Skeletal muscle tissue (tissue), 4 donors: ENCODE measurements around the gene STK35. TPM values are rescaled to one million over a fixed set of nuclear protein-coding genes. Genes with fewer than 3 reads are reported as not detected.
A peak's percentile ranks its signal among the peaks of the same experiment; 100 is the strongest.

ENCODE experiments used
- H3K27ac ChIP-seq: one replicate; pipeline ENCODE4 v1.7.0; 2013; ENCODE audit warnings: mild to moderate bottlenecking, low read depth, low read length, inconsistent platforms
- H3K27me3 ChIP-seq, 3 donors: one replicate each; pipeline ENCODE4 v1.7.0; 2013; ENCODE audit warnings: low read length in 3 of 3; ENCODE audit not compliant: control insufficient read depth in 3 of 3, insufficient read depth in 3 of 3
- H3K36me3 ChIP-seq, 3 donors: one replicate each; pipeline ENCODE4 v1.7.0; 2013; ENCODE audit warnings: low read length in 3 of 3; ENCODE audit not compliant: control insufficient read depth in 3 of 3, insufficient read depth in 3 of 3
- H3K4me1 ChIP-seq, 3 donors: one replicate each; pipeline ENCODE4 v1.7.0; 2013; ENCODE audit warnings: low read length in 3 of 3, mild to moderate bottlenecking in 3 of 3; ENCODE audit not compliant: control insufficient read depth in 3 of 3, insufficient read depth in 3 of 3
- H3K4me3 ChIP-seq, 3 donors: one replicate each; pipeline ENCODE4 v1.7.0; 2013; ENCODE audit warnings: low read length in 3 of 3
- H3K9ac ChIP-seq, 3 donors: one replicate each; pipeline ENCODE4 v1.7.0; 2013; ENCODE audit warnings: low read length in 3 of 3, mild to moderate bottlenecking in 3 of 3, moderate library complexity in 2 of 3, low read depth in 1 of 3
- H3K9me3 ChIP-seq, 3 donors: one replicate each; pipeline ENCODE4 v1.7.0; 2013; ENCODE audit warnings: low read length in 3 of 3; ENCODE audit not compliant: control insufficient read depth in 3 of 3
- total RNA-seq: library from RNA; depleted of rRNA; stranded (reverse); fragments of >200 nt; gene quantifications from one replicate; pipeline ENCODE4 v1.2.3, GENCODE V29; 2014
- donor health status: Osteomylitis.

STK35 gene
- total RNA-seq, 1 donor from 2014 or later: 7.8 TPM

DNA sequence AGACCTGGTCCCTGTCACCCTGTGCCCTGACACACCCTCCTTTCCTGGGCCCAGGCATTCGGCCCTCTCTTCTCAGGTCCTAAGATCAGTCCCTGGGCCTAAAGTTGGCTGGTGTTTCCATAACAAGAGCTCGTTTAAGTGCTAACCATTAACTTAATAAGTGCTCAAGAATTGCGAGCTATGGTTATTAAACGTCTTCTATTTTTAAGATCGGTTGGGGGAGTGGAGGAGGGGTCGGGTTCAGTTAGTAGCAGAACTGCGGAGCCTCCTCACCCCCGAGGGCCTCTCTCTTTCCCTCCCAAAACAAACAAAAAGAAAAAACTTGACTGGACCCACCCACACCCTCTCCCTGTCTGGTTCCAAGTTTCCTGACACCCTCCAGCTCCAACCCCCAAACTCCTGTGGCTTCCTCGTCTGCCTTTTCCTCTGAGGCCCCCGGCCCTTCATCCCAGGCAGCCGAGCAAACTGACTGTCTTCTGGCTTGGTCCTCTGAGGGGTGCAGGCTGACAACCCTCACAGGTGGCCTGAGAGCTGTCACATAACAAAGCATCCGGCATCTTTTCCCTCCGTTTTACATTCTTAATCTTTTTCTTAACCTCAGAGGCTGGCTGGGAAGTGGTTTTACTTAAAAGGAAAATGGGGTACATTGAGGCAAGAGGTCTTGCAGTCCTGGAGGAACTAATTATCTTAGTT lies 2.0 kb downstream of the STK35 start:
- peak overlapping the region; percentile 100 for H3K27ac ChIP-seq
- H3K4me1 ChIP-seq: peaks cover 44 to 61% (median 48%) of the 10 kb centered on the region in 3 donors
- H3K36me3 ChIP-seq: peaks cover 0 to 3% (median 3%) of the 10 kb centered on the region in 3 donors
- peak overlapping the region; percentile 92 to 98 (median 96) for H3K4me3 ChIP-seq
- H3K9me3 ChIP-seq: no peaks in the 10 kb centered on the region
- no peaks in the 10 kb centered on the region for H3K27me3 ChIP-seq
- H3K9ac ChIP-seq: peak overlapping the region; percentile 98 to 99 (median 99)

GRCh38 chr20:2104236-2104635 lies 2.6 kb downstream of the STK35 start:
- H3K4me3 ChIP-seq: peak overlapping the region; percentile 92 to 98 (median 96)
- H3K27me3 ChIP-seq: no peaks in the 10 kb centered on the region
- no peaks in the 10 kb centered on the region for H3K9me3 ChIP-seq
- peaks cover 0 to 3% (median 3%) of the 10 kb centered on the region in 3 donors for H3K36me3 ChIP-seq
- peak overlapping the region; percentile 98 to 99 (median 99) for H3K9ac ChIP-seq
- H3K4me1 ChIP-seq: peaks cover 51 to 68% (median 55%) of the 10 kb centered on the region in 3 donors
- H3K27ac ChIP-seq: peak overlapping the region; percentile 100

- H3K4me1 ChIP-seq: peaks cover 54 to 81% (median 68%) of the 10 kb centered on the region in 3 donors
Observed at GRCh38 chr20:2108498-2108897, 6.9 kb downstream of the STK35 start.

DNA sequence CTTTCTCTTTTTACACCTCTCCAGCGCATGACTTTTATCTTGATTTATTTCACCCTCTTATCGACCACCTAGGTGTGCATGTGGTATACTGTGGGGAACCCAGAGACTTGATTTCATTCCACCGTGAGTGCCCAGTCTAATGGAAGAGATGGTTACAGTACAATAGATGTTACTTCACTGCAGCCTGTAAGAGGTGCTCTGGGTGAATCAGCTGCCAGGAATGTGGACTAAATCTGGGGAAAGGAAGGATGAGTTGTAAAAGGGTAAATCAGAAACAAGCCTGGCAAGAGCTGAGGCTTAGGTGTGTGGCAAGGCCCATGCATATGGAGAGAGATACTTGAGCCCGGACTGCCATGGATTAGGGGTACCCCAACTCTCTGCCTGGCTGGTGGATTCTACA lies 7.4 kb downstream of the STK35 start:
- Histone ChIP-seq H3K4me1 (peaks cover 49 to 82% (median 66%) of the 10 kb centered on the region in 3 donors), H3K27me3 (no peaks in the 10 kb centered on the region), H3K36me3 (peaks cover 0 to 3% (median 2%) of the 10 kb centered on the region in 3 donors), H3K4me3 (no peak overlapping the region), H3K9me3 (no peaks in the 10 kb centered on the region), H3K9ac (peak overlapping the region in 1 of 3 donors; percentile 18), H3K27ac (peak overlapping the region; percentile 67)

More at GRCh38 chr20:2108498-2108897, 6.9 kb downstream of the STK35 start:
- Histone ChIP-seq H3K9ac (peak overlapping the region in 1 of 3 donors; percentile 20), H3K36me3 (peaks cover 0 to 3% (median 2%) of the 10 kb centered on the region in 3 donors), H3K4me3 (no peak overlapping the region), H3K9me3 (no peaks in the 10 kb centered on the region), H3K27me3 (no peaks in the 10 kb centered on the region), H3K27ac (peak overlapping the region; percentile 67)

DNA sequence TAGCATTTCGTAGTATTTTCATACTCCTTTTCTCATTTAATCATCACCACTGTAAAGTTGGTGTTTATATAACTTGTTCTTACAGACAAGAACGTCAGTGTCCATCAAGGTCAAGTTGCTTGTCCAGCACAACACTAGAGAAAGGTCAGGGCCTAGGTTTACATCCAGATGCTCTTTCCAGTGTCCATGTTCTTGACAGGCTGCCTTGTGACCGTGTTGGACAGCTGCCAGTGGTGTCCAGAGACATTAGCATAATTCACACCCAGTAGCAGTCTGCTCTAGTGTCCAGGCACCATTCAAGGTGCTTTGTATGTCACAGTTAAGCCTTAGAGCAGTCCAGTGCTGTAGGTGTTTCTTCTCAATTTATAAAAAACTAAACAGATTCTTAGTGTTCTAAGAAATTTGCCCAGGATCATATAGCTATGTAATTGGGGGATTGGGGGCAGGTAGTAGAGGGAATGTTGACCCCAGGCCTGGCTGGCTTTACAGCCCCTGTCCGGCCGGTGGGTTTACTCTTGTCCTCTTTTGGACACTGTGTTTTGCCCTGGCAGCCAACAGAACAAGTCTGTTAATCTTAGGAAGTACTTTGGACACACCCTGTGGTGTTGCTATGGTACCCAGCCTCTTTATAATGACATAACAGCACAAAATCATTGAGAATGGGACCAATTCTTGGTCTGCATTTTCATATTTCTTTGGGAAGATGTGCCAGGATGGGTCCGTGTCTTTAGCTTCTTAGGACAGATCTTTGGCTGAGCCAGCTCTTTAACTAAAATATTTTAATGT lies 8.0 kb downstream of the STK35 start:
- no peaks in the 10 kb centered on the region for H3K9me3 ChIP-seq
- H3K4me3 ChIP-seq: no peak overlapping the region
- peaks cover 0 to 3% (median 2%) of the 10 kb centered on the region in 3 donors for H3K36me3 ChIP-seq
- H3K27ac ChIP-seq: peak overlapping the region; percentile 67
- peaks cover 48 to 79% (median 66%) of the 10 kb centered on the region in 3 donors for H3K4me1 ChIP-seq
- no peaks in the 10 kb centered on the region for H3K27me3 ChIP-seq
- peak overlapping the region in 1 of 3 donors; percentile 54 for H3K9ac ChIP-seq

DNA sequence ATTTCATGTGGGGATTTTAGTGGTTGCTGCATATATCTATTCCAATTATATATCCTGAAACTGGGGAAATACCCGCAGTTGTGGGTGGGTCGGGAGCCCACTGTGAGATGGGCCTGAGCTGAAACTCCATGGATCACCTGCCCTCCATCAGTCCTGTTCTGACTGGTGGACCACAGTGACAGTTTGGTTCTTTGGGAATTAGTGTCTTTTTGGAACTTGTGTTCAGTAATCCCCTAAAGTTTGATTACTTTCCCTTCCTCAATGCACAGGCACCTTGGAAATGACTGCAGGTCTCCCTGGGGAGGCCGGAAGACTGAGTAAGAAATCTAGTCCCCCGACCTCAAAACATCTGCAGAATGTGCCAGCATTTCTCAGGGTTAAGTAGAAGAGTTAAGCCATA lies 11.3 kb downstream of the STK35 start:
- H3K4me1 ChIP-seq: peaks cover 50 to 67% (median 62%) of the 10 kb centered on the region in 3 donors
- H3K27ac ChIP-seq: no peak overlapping the region

GRCh38 chr20:2114127-2114959 lies 12.7 kb downstream of the STK35 start:
- H3K27me3 ChIP-seq: no peaks in the 10 kb centered on the region
- no peak overlapping the region for H3K9ac ChIP-seq
- H3K4me3 ChIP-seq: no peak overlapping the region
- no peak overlapping the region for H3K27ac ChIP-seq
- H3K9me3 ChIP-seq: no peaks in the 10 kb centered on the region
- H3K36me3 ChIP-seq: peaks cover 11 to 16% (median 14%) of the 10 kb centered on the region in 3 donors
- H3K4me1 ChIP-seq: peaks cover 40 to 56% (median 49%) of the 10 kb centered on the region in 3 donors

More for the DNA sequence above, 11.3 kb downstream of the STK35 start:
- Histone ChIP-seq H3K36me3 (peaks cover 10 to 11% (median 11%) of the 10 kb centered on the region in 3 donors), H3K27me3 (no peaks in the 10 kb centered on the region), H3K4me3 (no peak overlapping the region), H3K9me3 (no peaks in the 10 kb centered on the region), H3K9ac (no peak overlapping the region)

- Histone ChIP-seq H3K36me3 (peaks cover 11 to 19% (median 14%) of the 10 kb centered on the region in 3 donors), H3K27me3 (no peaks in the 10 kb centered on the region), H3K4me1 (peaks cover 37 to 57% (median 43%) of the 10 kb centered on the region in 3 donors), H3K4me3 (no peak overlapping the region), H3K9me3 (no peaks in the 10 kb centered on the region), H3K9ac (peak overlapping the region in 1 of 3 donors; percentile 25), H3K27ac (peak overlapping the region; percentile 25)
Observed at GRCh38 chr20:2114990-2115681, 13.5 kb downstream of the STK35 start.
